Activated CD4-positive, CD25-positive, alpha-beta regulatory T cell treated with anti-CD3 and anti-CD28 coated beads, Interleukin-2, amount 50 U/mL, for 24 hours (primary cell): Measurements from ENCODE around the gene LANCL3.
"Not testable (repeated sequence)": the region's sequence is repeated elsewhere in the genome, so short reads cannot be mapped to it uniquely, and the experiment has no call there.

Source experiments
- ATAC-seq, 2 donors: fragments of 150-1000 bp; cut with Tn5 transposase; one replicate each; pipeline ENCODE4 v1.10.0; 2021; ENCODE audit warnings: mild to moderate bottlenecking in 1 of 2, moderate library complexity in 1 of 2

LANCL3 gene

GRCh38 chrX:37627602-37628001, 56.1 kb downstream of the LANCL3 start:
- no peak for ATAC-seq

- ATAC-seq, result no peak
Measured at GRCh38 chrX:37638047-37638446, 66.6 kb downstream of the LANCL3 start.

GRCh38 chrX:37640142-37640541, 68.7 kb downstream of the LANCL3 start:
- ATAC-seq, result no peak

GRCh38 chrX:37641859-37642258, 70.4 kb downstream of the LANCL3 start:
- ATAC-seq, result no peak

GRCh38 chrX:37644381-37645305, 73.2 kb downstream of the LANCL3 start:
- ATAC-seq, result no peak

GRCh38 chrX:37646254-37646653, 74.8 kb downstream of the LANCL3 start:
- no peak for ATAC-seq

- ATAC-seq, result not testable (repeated sequence)
Measured at GRCh38 chrX:37650879-37651278, 79.4 kb downstream of the LANCL3 start.

GRCh38 chrX:37651921-37652452, 80.5 kb downstream of the LANCL3 start:
- ATAC-seq, result no peak

- no peak for ATAC-seq
Measured at GRCh38 chrX:37652589-37653231, 81.2 kb downstream of the LANCL3 start.

- ATAC-seq, result no peak
Measured at GRCh38 chrX:37653397-37654085, 82.1 kb downstream of the LANCL3 start.

- ATAC-seq, result no peak
Measured at GRCh38 chrX:37658343-37659030, 87.0 kb downstream of the LANCL3 start.

- ATAC-seq, result no peak
Measured at GRCh38 chrX:37659047-37659446, 87.6 kb downstream of the LANCL3 start.

- ATAC-seq, result no peak
Measured at GRCh38 chrX:37662181-37662580, 90.7 kb downstream of the LANCL3 start.

GRCh38 chrX:37666516-37666915, 95.1 kb downstream of the LANCL3 start:
- no peak for ATAC-seq

- ATAC-seq, result no peak
Measured at GRCh38 chrX:37667141-37667540, 95.7 kb downstream of the LANCL3 start.

- ATAC-seq, result no peak
Measured at GRCh38 chrX:37672563-37672962, 101.1 kb downstream of the LANCL3 start.

- ATAC-seq, result no peak
Measured at GRCh38 chrX:37676811-37677210, 105.3 kb downstream of the LANCL3 start.

- no peak for ATAC-seq
Measured at GRCh38 chrX:37677243-37677642, 105.8 kb downstream of the LANCL3 start.

GRCh38 chrX:37677765-37678164, 106.3 kb downstream of the LANCL3 start:
- no peak for ATAC-seq

GRCh38 chrX:37678574-37678973, 107.1 kb downstream of the LANCL3 start:
- ATAC-seq, result no peak

- ATAC-seq, result no peak
Measured at GRCh38 chrX:37679230-37679629, 107.8 kb downstream of the LANCL3 start.

- ATAC-seq, result no peak
Measured at GRCh38 chrX:37679888-37680287, 108.4 kb downstream of the LANCL3 start.

- ATAC-seq, result no peak
Measured at GRCh38 chrX:37684426-37684825, 113.0 kb downstream of the LANCL3 start.
